HG03108 (cell line): ENCODE results near the gene SIDT1.
"Not testable (repeated sequence)": the region's sequence is repeated elsewhere in the genome, so short reads cannot be mapped to it uniquely, and the experiment has no call there.

Experiments used
- ATAC-seq: cut with Tn5 transposase; IDR thresholded peaks from one replicate; pipeline ENCODE4 v1.9.1; 2021; ENCODE audit warnings: moderate library complexity; ENCODE audit not compliant: unreplicated experiment

Gene SIDT1

GRCh38 chr3:113630956-113631542 is 98.7 kb downstream of the SIDT1 start:
- no peak for ATAC-seq

- ATAC-seq = no peak
Measured at GRCh38 chr3:113631573-113631972, 99.2 kb downstream of the SIDT1 start.

- ATAC-seq = no peak
Measured at GRCh38 chr3:113634782-113635474, 102.6 kb downstream of the SIDT1 start.

GRCh38 chr3:113636034-113636433 is 103.7 kb downstream of the SIDT1 start:
- ATAC-seq = not testable (repeated sequence)

GRCh38 chr3:113637756-113638155 is 105.4 kb downstream of the SIDT1 start:
- ATAC-seq = no peak

GRCh38 chr3:113638910-113639309 is 106.6 kb downstream of the SIDT1 start:
- no peak for ATAC-seq

GRCh38 chr3:113643583-113643982 is 111.2 kb downstream of the SIDT1 start:
- ATAC-seq = no peak

GRCh38 chr3:113648524-113648923 is 116.2 kb downstream of the SIDT1 start:
- no peak for ATAC-seq

GRCh38 chr3:113649174-113649845 is 117.0 kb downstream of the SIDT1 start:
- ATAC-seq = no peak

- no peak for ATAC-seq
Measured at GRCh38 chr3:113654310-113654709, 122.0 kb downstream of the SIDT1 start.

GRCh38 chr3:113654851-113655250 is 122.5 kb downstream of the SIDT1 start:
- no peak for ATAC-seq

- no peak for ATAC-seq
Measured at GRCh38 chr3:113658107-113658506, 125.8 kb downstream of the SIDT1 start.

GRCh38 chr3:113659101-113659541 is 126.8 kb downstream of the SIDT1 start:
- no peak for ATAC-seq

- ATAC-seq = no peak
Measured at GRCh38 chr3:113659996-113660395, 127.6 kb downstream of the SIDT1 start.

GRCh38 chr3:113660458-113660857 is 128.1 kb downstream of the SIDT1 start:
- no peak for ATAC-seq

GRCh38 chr3:113660896-113661295 is 128.5 kb downstream of the SIDT1 start:
- ATAC-seq = no peak

- ATAC-seq = no peak
Measured at GRCh38 chr3:113662824-113663223, 130.5 kb downstream of the SIDT1 start.

GRCh38 chr3:113663324-113663750 is 131.0 kb downstream of the SIDT1 start:
- no peak for ATAC-seq

- ATAC-seq = no peak
Measured at GRCh38 chr3:113663761-113664160, 131.4 kb downstream of the SIDT1 start.

GRCh38 chr3:113664523-113665094 is 132.3 kb downstream of the SIDT1 start:
- ATAC-seq = no peak

- ATAC-seq = no peak
Measured at GRCh38 chr3:113668015-113668414, 135.7 kb downstream of the SIDT1 start.

- no peak for ATAC-seq
Measured at GRCh38 chr3:113673593-113673992, 141.2 kb downstream of the SIDT1 start.
